SW480 (cell line): ENCODE measurements around the gene FBLN1.

Source experiments
- DNase-seq: peaks from one replicate; pipeline ENCODE4 v3.0.0-alpha.2; 2016; ENCODE audit warnings: low spot score

Gene FBLN1

DNA sequence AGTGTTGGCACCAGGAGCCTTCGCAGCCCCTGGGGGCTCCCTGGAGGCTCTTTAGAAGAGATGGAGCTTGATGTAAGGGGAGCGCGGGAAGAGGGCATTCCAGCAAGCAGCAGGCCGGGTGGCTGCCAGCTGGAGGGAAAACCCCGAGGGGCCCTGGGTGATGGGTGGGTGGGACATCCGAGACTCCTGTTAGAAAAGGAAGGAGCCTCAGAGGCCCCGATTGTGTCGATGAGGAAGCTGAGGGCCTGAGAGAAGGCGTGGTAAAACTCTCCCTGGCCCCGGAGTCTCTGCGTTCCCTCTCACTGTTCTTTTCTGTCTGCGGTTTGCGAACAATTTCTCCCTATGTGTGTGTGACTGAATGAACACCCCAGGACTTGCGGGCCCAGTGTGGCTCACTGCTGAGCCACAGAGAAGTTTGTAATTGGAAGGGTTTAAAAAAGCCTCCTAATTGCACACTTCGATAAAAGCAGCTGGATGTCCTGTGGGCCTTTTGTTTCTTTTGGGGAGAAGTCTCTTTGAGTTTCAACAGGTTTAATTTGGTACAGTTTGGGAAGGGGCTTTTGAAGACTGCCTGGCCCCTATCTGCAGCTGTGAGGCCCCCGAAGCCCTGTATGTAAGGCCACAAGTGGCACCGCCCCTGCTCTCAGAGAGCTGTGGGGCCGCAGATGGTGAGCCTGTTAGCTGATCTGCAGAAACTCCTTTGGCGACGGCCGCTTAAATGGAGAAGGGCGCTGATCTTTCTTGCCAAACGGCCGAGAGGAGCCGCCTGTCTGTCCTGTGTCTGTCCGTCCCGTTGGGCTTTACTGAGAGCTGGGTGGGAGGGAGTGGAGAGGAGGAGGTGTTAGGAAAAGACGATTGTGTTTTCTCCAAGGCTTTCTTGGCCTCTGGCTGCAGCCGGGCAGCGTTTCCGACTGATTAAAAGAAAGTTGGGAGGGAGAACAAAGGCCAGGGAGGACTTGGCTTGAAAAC is 2.0 kb downstream of the FBLN1 start:
- DNase-seq, result no peak

DNA sequence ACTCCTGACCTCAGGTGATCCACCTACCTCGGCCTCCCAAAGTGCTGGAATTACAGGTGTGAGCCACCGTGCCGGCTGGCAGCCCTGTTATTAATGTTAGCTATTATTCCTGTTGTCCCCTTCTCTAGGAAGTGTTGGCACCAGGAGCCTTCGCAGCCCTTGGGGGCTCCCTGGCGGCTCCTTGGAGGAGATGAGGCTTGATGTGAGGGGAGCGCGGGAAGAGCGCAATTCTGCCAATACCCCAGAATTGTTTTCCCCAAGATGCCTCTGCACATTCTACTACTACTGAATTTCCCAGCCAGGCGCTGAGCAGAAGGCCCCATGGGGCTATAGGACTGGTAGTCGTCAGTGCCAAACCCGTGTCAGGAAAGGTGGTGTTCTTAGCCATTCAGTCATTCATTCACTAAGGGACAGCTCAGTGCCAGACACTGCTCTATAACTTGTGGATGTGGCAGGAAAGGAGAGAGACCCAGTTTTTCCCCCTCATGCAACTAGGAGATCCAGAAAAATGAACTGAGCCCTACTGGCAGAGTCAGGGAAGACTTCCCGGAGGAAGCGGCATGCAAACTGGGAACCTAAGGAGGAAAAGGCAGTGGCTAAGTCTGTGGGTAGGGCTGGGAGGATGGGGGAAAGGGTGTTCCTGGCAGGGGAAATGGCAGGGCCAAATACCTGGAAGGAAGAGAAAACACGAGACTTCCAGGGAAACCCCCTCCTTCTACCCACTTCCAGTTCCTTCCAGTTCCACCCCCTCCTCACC is 3.5 kb downstream of the FBLN1 start:
- DNase-seq, result no peak

DNA sequence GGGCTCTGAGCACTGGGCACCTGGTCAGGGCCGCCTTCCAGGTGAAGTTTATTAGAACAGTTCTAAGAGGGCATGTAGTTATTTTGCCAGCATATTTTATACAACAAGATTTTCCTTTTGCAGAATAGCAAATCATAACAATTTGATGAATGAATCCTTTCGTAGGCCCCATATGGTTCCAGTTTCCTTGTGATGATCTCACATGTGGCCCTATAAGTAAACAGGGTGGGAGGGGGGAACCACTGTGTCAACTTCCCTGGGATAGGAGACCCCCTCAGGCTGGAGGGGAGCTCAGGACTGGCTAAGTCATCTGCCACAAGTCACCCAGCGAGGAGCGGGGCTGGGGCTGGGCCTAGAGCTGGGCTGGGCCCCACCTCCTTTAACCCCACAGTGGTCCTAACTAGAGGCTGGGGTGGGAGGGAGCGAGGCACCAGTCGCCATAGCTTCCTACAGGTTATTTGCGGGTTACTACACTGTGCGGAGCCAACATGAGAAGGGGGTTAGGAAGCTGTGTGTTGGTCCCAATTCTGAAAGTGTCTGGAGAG is 4.2 kb downstream of the FBLN1 start:
- DNase-seq, result no peak

DNA sequence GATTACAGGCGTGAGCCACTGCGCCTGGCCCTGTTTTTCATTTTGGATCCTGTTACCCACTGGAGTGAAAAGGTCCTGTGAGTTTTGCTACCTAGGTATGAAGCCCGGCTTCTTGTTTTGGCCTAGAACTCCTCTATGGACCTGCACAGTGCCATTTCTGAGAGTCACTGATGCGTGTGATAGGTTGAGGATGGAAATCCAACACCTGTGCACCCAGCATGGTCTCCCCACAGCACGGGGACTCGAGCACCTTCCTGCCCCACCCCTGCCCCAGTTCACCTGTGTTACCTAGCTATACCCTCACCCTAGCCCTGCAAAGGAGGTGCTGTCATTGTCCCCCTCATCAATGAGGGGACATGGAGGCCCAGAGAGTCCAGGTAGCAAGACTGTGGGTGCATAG is 5.1 kb downstream of the FBLN1 start:
- DNase-seq, result no peak

DNA sequence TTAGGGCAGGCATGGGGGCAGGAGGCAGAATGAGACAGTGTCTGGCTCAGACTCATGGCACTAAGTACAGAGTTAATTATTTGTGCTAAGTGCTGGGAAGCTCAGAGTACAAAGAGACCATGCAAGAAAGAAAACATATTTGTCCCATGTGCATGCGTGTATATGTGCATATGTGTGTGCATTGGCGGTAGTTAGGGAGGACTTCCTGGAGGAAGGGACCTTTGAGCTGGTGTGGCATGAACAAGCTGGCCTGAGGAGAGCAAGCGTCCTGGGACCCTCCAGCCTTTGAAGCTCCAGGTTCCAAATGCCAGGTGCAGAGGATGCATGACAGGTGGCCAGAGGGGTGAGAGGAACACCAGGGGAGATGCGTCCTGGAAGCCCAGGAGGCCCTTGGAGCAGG is 6.1 kb downstream of the FBLN1 start:
- no peak for DNase-seq

DNA sequence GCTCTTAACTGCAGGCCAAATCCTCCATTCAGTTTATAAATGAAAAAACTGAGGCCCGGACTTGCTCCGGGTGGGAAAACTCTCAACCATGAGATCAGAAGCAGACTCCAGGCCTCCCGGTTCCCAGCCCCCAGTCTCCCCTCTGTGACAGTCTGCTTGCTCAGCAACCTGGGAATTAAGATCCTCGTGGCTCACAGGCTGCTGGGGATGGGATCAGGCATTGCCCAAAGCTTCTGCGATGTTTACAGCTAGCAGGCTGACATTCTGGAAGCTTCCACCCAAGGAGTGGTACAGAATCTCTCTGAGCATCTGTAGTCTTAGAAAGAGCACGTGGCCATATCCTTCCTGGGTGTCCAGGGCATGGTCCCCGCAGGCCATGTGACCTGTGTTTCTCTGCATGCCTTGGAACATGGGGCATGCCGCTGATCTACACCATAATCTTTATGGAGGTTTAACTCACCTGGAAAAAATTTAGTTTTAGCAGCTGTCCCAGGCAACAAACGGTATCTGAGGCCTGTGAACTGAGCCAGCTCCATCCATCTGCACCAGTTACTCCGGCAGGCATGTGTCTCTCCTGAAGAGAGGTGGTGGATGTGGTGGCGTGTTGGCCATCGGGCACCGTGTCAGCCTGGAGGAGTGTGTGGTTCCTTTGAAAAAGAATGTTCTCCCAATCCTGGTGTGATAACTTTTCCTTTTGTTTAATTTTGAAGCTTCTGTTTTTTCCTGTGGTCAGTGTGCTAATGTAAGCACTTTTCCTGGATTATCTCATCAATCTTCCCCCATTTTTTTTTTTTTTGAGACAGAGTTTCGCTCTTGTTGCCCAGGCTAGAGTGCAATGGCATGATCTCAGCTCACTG is 7.9 kb downstream of the FBLN1 start:
- no peak for DNase-seq

DNA sequence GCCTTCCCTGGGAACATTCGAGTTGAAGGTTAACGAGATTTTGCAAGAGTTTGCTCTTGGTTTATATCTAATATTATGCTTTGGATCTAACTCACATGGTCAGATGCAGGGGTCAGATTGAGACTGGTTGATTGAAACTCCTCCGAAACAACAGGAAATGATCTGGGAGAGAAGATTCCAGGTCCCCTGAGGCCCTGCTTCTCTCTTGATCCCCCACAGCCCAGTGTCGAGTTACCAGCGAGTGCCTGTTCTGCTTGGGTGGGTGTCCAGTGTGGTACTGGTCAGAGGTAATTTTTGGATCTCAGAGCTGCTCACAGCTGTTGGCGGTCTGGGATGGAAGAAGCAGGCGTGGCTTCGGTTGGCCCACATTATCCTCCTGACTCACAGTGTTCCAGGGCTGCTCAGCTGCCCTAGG is 9.2 kb downstream of the FBLN1 start:
- DNase-seq, result no peak

DNA sequence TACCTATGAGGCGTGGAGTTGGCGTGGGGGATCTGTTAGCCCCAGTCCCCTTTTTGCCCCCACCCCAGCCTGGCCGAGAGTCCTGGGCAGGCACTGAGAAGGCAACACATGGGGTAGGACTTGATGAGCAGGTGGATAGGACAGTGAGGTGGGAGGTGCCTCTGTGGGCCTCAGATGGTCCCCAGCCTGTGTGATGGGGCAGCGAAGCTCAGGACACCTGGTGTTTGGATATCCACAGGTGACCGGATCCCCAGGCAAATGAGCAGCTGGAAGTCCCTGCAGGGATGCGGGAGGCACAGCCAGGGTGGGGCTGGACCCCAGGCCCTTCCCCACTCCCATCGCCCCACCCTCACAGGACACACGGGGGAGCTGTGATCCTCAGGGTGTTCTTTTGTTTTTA is 9.7 kb downstream of the FBLN1 start:
- no peak for DNase-seq

DNA sequence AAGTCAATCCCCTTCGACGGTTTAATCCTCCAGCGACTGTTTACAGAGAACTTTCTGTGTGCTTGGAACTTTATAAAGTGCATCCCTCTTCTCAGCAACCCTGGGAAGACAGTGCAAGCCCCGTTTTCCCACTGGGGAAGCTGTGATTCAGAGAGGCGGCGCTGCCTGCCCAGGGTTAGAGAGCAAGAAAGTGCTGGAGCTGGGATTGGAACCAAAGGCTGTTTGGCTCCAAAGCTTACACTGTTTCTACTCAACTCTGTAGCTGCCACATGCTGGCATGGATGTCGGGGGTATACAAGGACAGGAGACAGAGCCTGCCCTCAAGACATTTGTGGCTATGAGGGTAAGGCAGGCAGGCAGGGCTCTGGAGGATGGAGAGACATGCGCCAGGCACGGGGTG is 13.0 kb downstream of the FBLN1 start:
- DNase-seq, result no peak

DNA sequence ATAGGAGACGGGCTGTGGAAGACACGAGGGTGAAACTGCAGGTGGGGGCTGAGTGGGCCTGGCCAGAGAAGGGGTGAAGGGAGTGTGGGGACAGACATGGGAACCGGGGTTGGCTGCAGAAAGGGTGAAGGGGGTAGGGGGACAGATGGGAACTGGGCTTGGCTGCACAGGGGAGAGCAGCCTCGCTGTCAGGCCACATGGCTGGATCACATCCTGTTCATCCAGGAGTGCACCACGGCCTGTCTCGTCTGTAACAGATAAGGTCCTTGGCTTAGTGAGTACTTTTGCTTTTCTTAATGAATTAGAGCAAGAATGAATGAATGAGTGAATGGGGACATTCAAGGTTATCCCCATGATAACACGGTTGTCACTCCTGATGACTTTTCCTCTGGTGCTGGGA is 13.5 kb downstream of the FBLN1 start:
- no peak for DNase-seq

DNA sequence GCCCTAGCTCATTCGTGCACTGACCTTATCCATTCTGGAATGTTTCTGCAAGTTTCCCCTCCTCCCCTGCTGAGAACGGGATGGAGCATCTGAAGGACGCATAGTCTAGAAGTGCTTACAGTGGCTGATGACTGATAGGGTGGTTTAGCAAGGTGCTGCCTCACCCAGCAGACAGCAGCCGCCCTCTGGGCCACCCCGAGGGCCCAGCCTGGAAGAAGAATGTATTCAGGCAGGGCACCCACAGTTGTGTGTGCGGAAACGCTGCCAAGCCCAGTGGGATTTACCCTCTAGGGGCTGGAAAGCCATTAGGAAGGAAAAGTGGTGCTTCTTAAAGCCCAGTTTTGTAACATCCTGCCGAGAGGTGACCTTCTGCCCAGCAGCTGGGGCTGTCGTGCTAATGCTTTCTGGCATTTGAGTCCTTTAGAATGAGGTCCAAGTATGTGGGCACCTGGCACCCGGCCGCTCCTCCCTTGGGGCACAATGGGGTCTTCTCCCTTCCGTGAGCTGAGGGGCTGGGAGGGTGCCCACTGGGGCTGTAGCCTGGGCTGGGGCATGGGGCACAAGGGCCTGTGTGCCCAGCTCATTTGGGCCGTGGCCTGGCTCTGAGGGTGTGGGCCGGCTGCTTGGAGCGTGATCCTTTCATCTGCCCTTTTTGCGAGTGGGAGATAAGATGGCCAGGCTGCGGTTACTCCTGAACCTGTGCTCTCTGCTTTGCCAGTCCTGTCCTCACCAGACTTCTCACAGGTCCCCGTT is 14.4 kb downstream of the FBLN1 start:
- no peak for DNase-seq

DNA sequence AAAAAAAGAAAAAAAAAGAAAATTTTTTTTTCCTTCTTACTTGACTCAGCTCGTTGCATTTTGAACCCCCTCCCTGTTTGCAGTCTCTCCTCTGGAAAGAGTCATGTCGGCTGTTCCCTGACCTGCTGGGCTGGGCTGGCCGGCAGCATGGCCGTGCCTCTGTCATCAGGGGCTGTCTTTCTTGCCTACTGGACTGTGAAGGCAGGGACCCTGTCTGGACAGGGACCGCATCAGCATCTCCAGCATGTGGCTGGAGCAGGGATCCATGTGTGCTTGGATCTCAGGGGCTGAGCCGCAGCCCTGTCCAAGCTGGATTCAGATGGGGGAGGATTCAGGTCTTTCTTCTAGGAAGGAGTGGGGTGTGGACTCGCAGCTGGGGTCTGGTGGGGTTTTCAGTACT is 15.5 kb downstream of the FBLN1 start:
- no peak for DNase-seq

DNA sequence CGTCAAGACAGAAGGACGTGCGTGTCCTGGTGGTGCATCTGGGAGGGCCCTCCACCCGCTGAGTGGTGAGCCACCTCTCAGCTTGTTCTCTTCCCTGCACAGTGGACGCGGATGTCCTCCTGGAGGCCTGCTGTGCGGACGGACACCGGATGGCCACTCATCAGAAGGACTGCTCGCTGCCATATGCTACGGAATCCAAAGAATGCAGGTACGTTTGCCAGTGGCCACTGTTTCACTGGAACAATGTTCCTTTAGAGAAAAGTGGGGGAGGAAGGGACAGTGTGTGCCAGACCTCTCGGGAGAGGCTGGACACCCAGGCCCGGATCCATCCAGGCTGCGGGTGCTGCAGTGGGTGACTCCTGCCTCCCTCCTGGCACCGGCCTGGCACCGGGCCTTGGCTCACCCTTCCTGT is 15.9 kb downstream of the FBLN1 start:
- DNase-seq, result peak; percentile 49

DNA sequence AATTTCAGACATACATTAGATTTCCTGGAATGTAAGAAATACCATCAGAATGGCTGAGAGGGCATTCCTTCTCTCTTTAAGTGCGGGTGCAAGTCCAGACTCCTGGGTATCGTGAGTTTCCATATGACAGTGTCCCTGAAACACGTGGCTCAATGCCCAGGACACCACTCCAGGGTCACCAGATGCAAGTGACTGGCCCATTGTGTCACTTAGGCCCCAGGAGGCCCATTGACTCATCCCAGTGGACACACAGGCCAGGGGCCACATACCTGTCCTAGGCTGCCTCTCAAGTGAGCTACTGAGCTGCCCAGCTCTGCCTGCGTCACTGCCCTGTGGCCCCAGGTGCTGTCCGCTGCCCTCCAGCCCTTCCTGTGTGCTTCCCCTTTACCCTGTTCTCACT is 18.5 kb downstream of the FBLN1 start:
- DNase-seq, result no peak

DNA sequence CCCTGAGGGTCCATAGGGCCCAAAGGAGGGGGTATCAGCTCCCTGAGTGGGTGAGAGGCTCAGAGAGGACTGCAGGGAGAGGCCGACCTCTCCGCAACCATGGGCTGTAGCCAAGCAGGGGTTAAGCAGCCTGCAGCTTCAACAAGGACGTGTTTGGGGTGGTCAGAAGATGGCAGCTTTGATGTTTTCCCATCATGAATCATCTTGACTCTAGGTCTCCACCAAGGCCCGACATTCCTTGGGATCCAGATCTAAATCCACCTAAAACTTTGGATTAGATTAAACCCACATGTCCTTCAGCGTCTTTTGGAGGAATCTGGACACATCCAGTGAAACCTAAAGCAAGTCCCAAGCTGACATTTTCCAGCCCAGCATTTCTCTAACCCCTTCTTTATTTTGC is 19.8 kb downstream of the FBLN1 start:
- no peak for DNase-seq

DNA sequence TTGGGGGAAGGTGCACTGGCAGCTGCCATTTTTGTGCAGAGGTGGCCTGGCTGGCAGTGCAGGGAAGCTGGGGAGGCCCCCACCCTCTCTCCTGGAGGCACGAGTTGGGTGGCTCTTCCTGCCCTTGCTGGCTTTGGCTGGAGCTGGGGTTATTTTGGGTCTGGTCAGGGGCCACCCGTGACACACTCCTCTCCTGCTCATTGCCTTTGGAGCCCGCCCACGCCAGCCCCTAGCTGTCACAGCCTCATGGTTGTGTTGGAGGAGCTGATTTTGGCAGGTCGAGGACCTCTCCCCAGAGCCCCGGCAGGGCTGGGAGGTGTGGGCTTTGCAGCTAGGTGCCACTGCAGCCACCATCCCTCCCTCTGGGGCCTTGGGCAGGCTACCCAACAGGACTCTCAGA is 21.5 kb downstream of the FBLN1 start:
- DNase-seq, result no peak

DNA sequence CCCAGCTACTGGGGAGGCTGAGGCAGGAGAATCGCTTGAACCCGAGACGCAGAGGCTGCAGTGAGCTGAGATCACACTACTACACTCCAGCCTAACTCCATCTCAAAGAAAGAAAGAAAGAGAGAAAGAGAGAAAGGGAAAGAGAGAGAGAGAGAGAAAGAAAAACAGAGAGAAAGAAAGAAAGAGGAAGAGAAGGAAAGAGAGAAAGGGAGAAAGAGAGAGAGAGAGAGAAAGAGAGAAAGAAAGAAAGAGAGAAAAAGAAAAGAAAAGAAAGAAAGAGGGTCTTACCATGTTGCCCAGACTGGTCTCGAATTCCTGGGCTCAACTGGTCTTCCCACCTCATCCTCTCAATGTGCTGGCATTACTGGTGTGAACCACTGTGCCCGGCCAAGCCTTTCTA is 22.3 kb downstream of the FBLN1 start:
- no peak for DNase-seq

DNA sequence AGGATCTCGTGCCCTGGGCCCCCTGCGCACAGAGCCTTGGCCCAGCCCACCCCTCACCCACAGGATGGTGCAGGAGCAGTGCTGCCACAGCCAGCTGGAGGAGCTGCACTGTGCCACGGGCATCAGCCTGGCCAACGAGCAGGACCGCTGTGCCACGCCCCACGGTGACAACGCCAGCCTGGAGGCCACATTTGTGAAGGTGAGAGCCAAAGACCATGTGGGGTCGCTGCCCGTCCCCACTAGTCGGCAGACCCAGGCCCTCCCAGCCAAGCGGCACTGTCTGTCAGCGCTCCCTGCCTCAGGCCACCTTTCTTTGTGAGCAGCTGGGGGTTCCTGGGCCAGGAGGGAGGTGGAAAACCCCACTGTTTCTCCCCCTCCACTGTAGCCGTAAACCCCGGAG is 22.8 kb downstream of the FBLN1 start:
- no peak for DNase-seq

DNA sequence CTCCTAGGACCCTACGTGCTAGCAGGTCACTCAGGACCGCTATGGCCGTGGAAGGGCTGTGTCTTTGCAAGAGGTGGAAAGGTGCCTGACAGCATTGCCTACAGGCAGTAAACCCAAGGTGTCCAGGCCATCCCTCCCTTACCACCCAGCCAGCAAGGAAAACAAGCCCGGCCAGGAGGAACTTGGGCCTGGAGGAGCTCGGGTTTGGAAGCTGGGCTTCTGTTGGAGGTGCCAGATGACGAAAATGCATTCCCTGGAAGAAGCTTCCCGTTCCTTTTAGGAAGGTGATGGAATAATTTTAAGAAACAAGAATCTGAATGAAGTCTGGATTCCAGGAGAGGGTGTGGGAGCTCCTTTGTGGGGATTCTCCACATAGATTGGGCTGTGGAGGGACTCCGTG is 23.6 kb downstream of the FBLN1 start:
- DNase-seq, result no peak

DNA sequence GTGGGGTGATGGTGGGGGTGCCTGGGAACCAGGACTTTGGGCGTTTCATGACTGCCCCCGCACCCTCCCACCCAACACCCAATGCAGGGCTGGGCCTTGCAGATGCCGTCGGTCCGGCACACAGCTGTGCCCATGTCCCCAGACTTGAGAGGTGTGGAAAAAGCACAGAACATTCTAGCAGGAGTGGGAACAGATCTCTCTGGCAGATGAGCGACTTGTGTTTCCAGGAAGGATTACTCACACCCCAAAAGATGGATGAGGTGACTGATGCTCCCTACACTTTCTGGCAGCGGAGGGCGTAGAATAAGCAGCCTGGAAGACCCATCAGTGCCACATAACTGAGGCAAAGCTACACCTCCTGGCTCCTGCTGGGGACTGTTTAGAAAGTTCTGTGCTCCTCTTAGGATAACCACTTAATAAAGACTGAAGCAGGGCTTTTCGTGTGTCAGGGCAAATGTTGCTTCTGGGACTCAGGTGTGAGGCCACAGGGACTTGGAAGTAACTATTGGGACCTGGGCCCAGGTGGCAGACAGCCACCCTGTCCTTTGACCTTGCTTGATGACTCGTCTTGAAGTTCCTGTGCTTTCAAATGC is 24.2 kb downstream of the FBLN1 start:
- no peak for DNase-seq

DNA sequence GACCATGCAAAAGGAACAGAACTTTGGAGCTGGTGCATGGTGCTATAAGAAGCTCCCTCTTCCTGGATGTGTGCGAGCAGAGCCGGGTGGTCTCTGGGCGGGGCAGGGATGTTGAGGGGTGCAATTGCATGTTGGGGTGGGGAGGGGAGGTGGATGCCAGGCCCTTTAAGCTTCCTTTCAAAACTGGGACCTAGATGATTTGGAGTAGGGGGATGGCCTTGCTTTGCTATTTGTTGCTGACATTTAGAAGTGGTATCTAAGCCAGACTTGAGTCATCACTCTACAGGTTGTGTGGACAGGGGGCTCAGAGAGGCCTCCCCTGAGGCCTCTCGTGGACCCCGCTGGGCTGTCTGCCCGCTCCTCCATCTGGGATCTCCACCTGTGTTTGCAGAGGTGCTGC is 24.8 kb downstream of the FBLN1 start:
- DNase-seq, result no peak
